ENCODE measurements around the gene OR4C16. TPM values are rescaled to one million over a fixed set of nuclear protein-coding genes. Genes with fewer than 3 reads are reported as not detected.

The OR4C16 gene
- total and polyA plus RNA-seq, 2 of the 13 experiments (the other 11 are each of a cell fraction or from before 2014, with no cell fraction given) = not detected

- no peak for TF ChIP-seq NFE2L1 (CRISPR knock-in tag; IDR thresholded peaks at IDR 0.05; ENCODE audit: borderline replicate concordance)
Observed at GRCh38 chr11:55607545-55607944, 35.6 kb downstream of the OR4C16 start, which contains the start of gene OR4C11 (continued).

Other genes with a start within 250 kb of the OR4C16 start
- gene OR4A16, start 228.9 kb upstream of the OR4C16 start, total RNA-seq (2016; rRNA removed; fragmentation: Illumina TruSeq; extraction: Trizol) = not detected in 2 replicates
- not detected in 2 replicates for gene OR4A16, start 228.9 kb upstream of the OR4C16 start, polyA plus RNA-seq (2011; rRNA removed)
- not detected in 2 replicates for gene OR4A15, start 204.2 kb upstream of the OR4C16 start, total RNA-seq (2016; rRNA removed; fragmentation: Illumina TruSeq; extraction: Trizol)
- not detected in 2 replicates for gene OR4A15, start 204.2 kb upstream of the OR4C16 start, polyA plus RNA-seq (2011; rRNA removed)
- gene OR4C15, start 17.7 kb upstream of the OR4C16 start, total RNA-seq (2016; rRNA removed; fragmentation: Illumina TruSeq; extraction: Trizol) = not detected in 2 replicates
- gene OR4C15, start 17.7 kb upstream of the OR4C16 start, polyA plus RNA-seq (2011; rRNA removed) = not detected in 2 replicates
- gene OR4C11, start 35.5 kb downstream of the OR4C16 start, total RNA-seq (2016; rRNA removed; fragmentation: Illumina TruSeq; extraction: Trizol) = not detected in 2 replicates
- gene OR4C11, start 35.5 kb downstream of the OR4C16 start, polyA plus RNA-seq (2011; rRNA removed) = not detected in 2 replicates
- not detected in 2 replicates for gene OR4P4, start 63.0 kb downstream of the OR4C16 start, total RNA-seq (2016; rRNA removed; fragmentation: Illumina TruSeq; extraction: Trizol)
- not detected in 2 replicates for gene OR4P4, start 63.0 kb downstream of the OR4C16 start, polyA plus RNA-seq (2011; rRNA removed)
- gene OR4S2, start 76.2 kb downstream of the OR4C16 start, total RNA-seq (2016; rRNA removed; fragmentation: Illumina TruSeq; extraction: Trizol) = not detected in 2 replicates
- not detected in 2 replicates for gene OR4S2, start 76.2 kb downstream of the OR4C16 start, polyA plus RNA-seq (2011; rRNA removed)
- not detected in 2 replicates for gene OR4C6, start 90.1 kb downstream of the OR4C16 start, total RNA-seq (2016; rRNA removed; fragmentation: Illumina TruSeq; extraction: Trizol)
- not detected in 2 replicates for gene OR4C6, start 90.1 kb downstream of the OR4C16 start, polyA plus RNA-seq (2011; rRNA removed)
- gene OR5D13, start 201.3 kb downstream of the OR4C16 start, total RNA-seq (2016; rRNA removed; fragmentation: Illumina TruSeq; extraction: Trizol) = not detected in 2 replicates
- not detected in 2 replicates for gene OR5D13, start 201.3 kb downstream of the OR4C16 start, polyA plus RNA-seq (2011; rRNA removed)
- gene OR5D14, start 223.4 kb downstream of the OR4C16 start, total RNA-seq (2016; rRNA removed; fragmentation: Illumina TruSeq; extraction: Trizol) = not detected in 2 replicates
- gene OR5D14, start 223.4 kb downstream of the OR4C16 start, polyA plus RNA-seq (2011; rRNA removed) = not detected in 2 replicates
- gene OR5L1, start 239.2 kb downstream of the OR4C16 start, total RNA-seq (2016; rRNA removed; fragmentation: Illumina TruSeq; extraction: Trizol) = not detected in 2 replicates
- gene OR5L1, start 239.2 kb downstream of the OR4C16 start, polyA plus RNA-seq (2011; rRNA removed) = not detected in 2 replicates
- gene OR5D18, start 247.5 kb downstream of the OR4C16 start, total RNA-seq (2016; rRNA removed; fragmentation: Illumina TruSeq; extraction: Trizol) = not detected in 2 replicates
- not detected in 2 replicates for gene OR5D18, start 247.5 kb downstream of the OR4C16 start, polyA plus RNA-seq (2011; rRNA removed)

All from HepG2 (cell line).